Stomach smooth muscle (tissue), 2 donors: ENCODE results near the gene NRN1L.

Experiments
- H3K27ac ChIP-seq: one replicate; pipeline ENCODE4 v1.7.0; 2013; ENCODE audit warnings: mild to moderate bottlenecking, low read length, inconsistent platforms
- H3K27me3 ChIP-seq, 2 donors: one replicate each; pipeline ENCODE4 v1.7.0; 2013; ENCODE audit warnings: low read length in 2 of 2; ENCODE audit not compliant: insufficient read depth in 2 of 2, control insufficient read depth in 1 of 2
- H3K36me3 ChIP-seq, 2 donors: one replicate each; pipeline ENCODE4 v1.7.0; 2013; ENCODE audit warnings: low read length in 2 of 2; ENCODE audit not compliant: control insufficient read depth in 2 of 2, insufficient read depth in 2 of 2
- H3K4me1 ChIP-seq: one replicate; pipeline ENCODE4 v1.7.0; 2013; ENCODE audit warnings: low read length; ENCODE audit not compliant: control insufficient read depth, insufficient read depth
- H3K4me3 ChIP-seq, 2 donors: one replicate each; pipeline ENCODE4 v1.7.0; 2013; ENCODE audit warnings: low read length in 2 of 2
- H3K9ac ChIP-seq, 2 donors: one replicate each; pipeline ENCODE4 v1.7.0; 2013; ENCODE audit warnings: low read length in 2 of 2, mild to moderate bottlenecking in 1 of 2
- H3K9me3 ChIP-seq, 2 donors: one replicate each; pipeline ENCODE4 v1.7.0; 2013; ENCODE audit warnings: low read length in 2 of 2; ENCODE audit not compliant: control insufficient read depth in 2 of 2
- donor health status: healthy.
- donor health status: Pancreatic carcinoma.

NRN1L gene

GRCh38 chr16:67873435-67874370 is 11.0 kb upstream of the NRN1L start:
- Histone ChIP-seq H3K27me3 (no peaks in the 10 kb centered on the region), H3K4me3 (peak overlapping the region; percentile 83 to 93), H3K36me3 (peaks cover 32 to 39% of the 10 kb centered on the region in 2 donors), H3K4me1 (peaks cover 29% of the 10 kb centered on the region), H3K27ac (peak overlapping the region; percentile 70), H3K9ac (peak overlapping the region; percentile 90 to 92), H3K9me3 (no peaks in the 10 kb centered on the region)

GRCh38 chr16:67874372-67874771 is 10.3 kb upstream of the NRN1L start:
- Histone ChIP-seq H3K4me3 (peak overlapping the region; percentile 83 to 93), H3K27me3 (no peaks in the 10 kb centered on the region), H3K9ac (peak overlapping the region; percentile 90 to 92), H3K4me1 (peaks cover 29% of the 10 kb centered on the region), H3K27ac (no peak overlapping the region), H3K9me3 (no peaks in the 10 kb centered on the region), H3K36me3 (peaks cover 39 to 43% of the 10 kb centered on the region in 2 donors)

- Histone ChIP-seq H3K27me3 (no peaks in the 10 kb centered on the region), H3K36me3 (peaks cover 58 to 63% of the 10 kb centered on the region in 2 donors), H3K4me3 (no peak overlapping the region), H3K27ac (no peak overlapping the region), H3K9ac (no peak overlapping the region), H3K4me1 (peaks cover 29% of the 10 kb centered on the region), H3K9me3 (no peaks in the 10 kb centered on the region)
Measured at GRCh38 chr16:67877064-67877463, 7.6 kb upstream of the NRN1L start.

- no peaks in the 10 kb centered on the region for H3K27me3 ChIP-seq
Measured at GRCh38 chr16:67878232-67878631, 6.5 kb upstream of the NRN1L start.

GRCh38 chr16:67878846-67879245 is 5.8 kb upstream of the NRN1L start:
- Histone ChIP-seq H3K27me3 (no peaks in the 10 kb centered on the region), H3K4me3 (no peak overlapping the region), H3K4me1 (peaks cover 20% of the 10 kb centered on the region), H3K9ac (no peak overlapping the region), H3K9me3 (no peaks in the 10 kb centered on the region), H3K27ac (no peak overlapping the region), H3K36me3 (peaks cover 74 to 79% of the 10 kb centered on the region in 2 donors)

More at GRCh38 chr16:67878232-67878631, 6.5 kb upstream of the NRN1L start:
- Histone ChIP-seq H3K9me3 (no peaks in the 10 kb centered on the region), H3K27ac (no peak overlapping the region), H3K4me1 (peaks cover 24% of the 10 kb centered on the region), H3K36me3 (peaks cover 70 to 75% of the 10 kb centered on the region in 2 donors), H3K9ac (no peak overlapping the region), H3K4me3 (no peak overlapping the region)

- Histone ChIP-seq H3K36me3 (peaks cover 74 to 79% of the 10 kb centered on the region in 2 donors), H3K4me3 (no peak overlapping the region), H3K27me3 (no peaks in the 10 kb centered on the region), H3K9ac (no peak overlapping the region), H3K9me3 (no peaks in the 10 kb centered on the region), H3K27ac (no peak overlapping the region), H3K4me1 (peaks cover 20% of the 10 kb centered on the region)
Measured at GRCh38 chr16:67879462-67879861, 5.2 kb upstream of the NRN1L start.

- Histone ChIP-seq H3K9ac (no peak overlapping the region), H3K4me3 (no peak overlapping the region), H3K27ac (no peak overlapping the region), H3K36me3 (peaks cover 74 to 79% of the 10 kb centered on the region in 2 donors), H3K27me3 (no peaks in the 10 kb centered on the region), H3K4me1 (peaks cover 21% of the 10 kb centered on the region), H3K9me3 (no peaks in the 10 kb centered on the region)
Measured at GRCh38 chr16:67879936-67880335, 4.7 kb upstream of the NRN1L start.

GRCh38 chr16:67880584-67880983 is 4.1 kb upstream of the NRN1L start:
- Histone ChIP-seq H3K9ac (no peak overlapping the region), H3K36me3 (peaks cover 74 to 79% of the 10 kb centered on the region in 2 donors), H3K4me3 (no peak overlapping the region), H3K9me3 (no peaks in the 10 kb centered on the region), H3K27ac (no peak overlapping the region), H3K27me3 (no peaks in the 10 kb centered on the region), H3K4me1 (peaks cover 18% of the 10 kb centered on the region)

GRCh38 chr16:67881621-67882161 is 3.0 kb upstream of the NRN1L start:
- Histone ChIP-seq H3K9me3 (no peaks in the 10 kb centered on the region), H3K4me3 (no peak overlapping the region), H3K27ac (no peak overlapping the region), H3K27me3 (no peaks in the 10 kb centered on the region), H3K4me1 (peaks cover 15% of the 10 kb centered on the region), H3K36me3 (peaks cover 69 to 70% of the 10 kb centered on the region in 2 donors), H3K9ac (no peak overlapping the region)

- no peak overlapping the region for H3K27ac ChIP-seq
- no peak overlapping the region for H3K4me3 ChIP-seq
- no peaks in the 10 kb centered on the region for H3K27me3 ChIP-seq
- H3K9ac ChIP-seq: no peak overlapping the region
- H3K9me3 ChIP-seq: no peaks in the 10 kb centered on the region
- H3K36me3 ChIP-seq: peaks cover 61% of the 10 kb centered on the region in 2 donors
- H3K4me1 ChIP-seq: peaks cover 15% of the 10 kb centered on the region
Measured at GRCh38 chr16:67882374-67883145, 2.1 kb upstream of the NRN1L start.
